Fibroblast of skin of left quadriceps (primary cell): ENCODE results near the gene PRKCQ.
"Not testable (repeated sequence)": the region's sequence is repeated elsewhere in the genome, so short reads cannot be mapped to it uniquely, and the experiment has no call there.

Experiments
- DNase-seq, 2 experiments: peaks; one replicate each; pipeline ENCODE4 v3.0.0-alpha.2; 2013; ENCODE audit warnings: low read depth in 2 of 2

PRKCQ gene

GRCh38 chr10:6455592-6455991, 124.5 kb downstream of the PRKCQ start:
- no peak for DNase-seq

DNA sequence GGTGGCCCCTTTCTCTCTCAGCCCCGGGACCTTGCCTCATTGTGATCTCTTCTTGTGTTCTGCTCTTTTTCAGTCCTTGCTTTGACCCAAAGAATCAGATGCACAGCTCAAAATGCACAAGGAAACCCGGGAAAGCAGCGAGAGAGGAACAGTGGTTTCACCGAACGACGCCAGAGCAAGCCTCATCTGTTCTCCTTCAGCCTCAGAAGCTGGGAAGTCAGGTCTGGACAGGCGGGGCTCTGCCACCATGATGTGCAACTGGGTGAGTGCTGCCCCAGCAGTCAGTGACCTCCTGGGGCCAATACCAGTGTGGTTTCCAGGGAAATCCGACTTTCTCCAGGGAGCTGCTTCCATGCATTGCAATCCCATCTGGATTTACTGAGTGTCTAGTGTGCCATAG, 133.4 kb downstream of the PRKCQ start:
- DNase-seq = no peak

- peak; percentile 1 to 3 for DNase-seq
Measured at GRCh38 chr10:6445671-6446316, 134.3 kb downstream of the PRKCQ start.

DNA sequence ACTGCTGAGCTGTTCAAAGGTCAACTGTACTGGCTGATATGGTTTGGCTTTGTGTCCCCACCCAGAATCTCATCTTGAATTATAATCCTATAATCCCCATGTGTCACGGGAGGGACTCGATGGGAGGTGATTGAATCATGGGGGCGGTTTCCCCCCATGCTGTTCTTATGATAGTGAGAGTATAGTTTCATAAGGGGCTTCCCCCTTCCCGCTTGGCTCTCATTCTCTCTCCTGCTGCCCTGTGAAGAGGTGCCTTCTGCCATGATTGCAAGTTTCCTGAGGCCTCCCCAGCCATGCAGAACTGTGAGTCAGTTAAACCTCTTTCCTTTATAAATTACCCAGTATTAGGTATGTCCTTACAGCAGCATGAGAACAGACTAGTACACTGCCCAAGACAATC, 140.2 kb downstream of the PRKCQ start:
- DNase-seq = not testable (repeated sequence)

DNA sequence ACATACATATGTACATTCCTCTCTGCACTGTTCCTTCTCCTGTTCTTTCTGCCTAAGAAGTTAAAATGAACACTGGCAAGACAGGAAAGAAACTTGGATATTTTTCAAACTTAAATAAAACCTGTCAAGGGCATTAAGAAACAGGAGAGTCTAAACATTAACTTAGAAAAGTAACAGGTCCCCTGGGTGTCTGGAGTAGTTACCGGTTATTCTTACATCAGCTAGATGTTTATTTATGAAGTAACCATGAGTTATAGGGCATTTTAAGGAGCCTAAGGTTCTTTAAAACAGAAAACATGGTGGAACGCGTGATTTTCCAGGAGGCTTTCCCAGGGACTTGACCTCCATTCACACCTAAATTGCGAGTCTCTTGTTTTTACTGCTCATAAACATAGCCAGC, 148.2 kb downstream of the PRKCQ start:
- DNase-seq = no peak

DNA sequence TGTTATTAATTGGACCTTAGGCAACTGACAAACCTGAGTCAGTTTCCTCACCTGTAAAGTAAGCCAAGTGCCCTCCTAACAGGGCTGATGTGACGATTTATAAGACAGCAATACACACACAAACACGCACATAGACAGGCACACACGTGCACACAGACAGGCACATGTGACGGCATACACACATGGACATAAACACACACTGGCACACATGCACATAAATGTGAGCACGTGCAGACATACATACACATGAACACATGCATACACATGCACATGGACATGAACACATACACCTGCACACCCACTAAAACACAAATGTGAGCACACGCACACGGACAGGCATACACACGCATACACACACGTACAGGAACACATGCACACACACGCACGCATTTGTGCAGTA, 148.9 kb downstream of the PRKCQ start:
- DNase-seq = no peak

GRCh38 chr10:6430423-6430980, 149.6 kb downstream of the PRKCQ start:
- DNase-seq = no peak

- no peak for DNase-seq
Measured at GRCh38 chr10:6427357-6427959, 152.6 kb downstream of the PRKCQ start.

GRCh38 chr10:6426317-6426716, 153.8 kb downstream of the PRKCQ start:
- DNase-seq = no peak

DNA sequence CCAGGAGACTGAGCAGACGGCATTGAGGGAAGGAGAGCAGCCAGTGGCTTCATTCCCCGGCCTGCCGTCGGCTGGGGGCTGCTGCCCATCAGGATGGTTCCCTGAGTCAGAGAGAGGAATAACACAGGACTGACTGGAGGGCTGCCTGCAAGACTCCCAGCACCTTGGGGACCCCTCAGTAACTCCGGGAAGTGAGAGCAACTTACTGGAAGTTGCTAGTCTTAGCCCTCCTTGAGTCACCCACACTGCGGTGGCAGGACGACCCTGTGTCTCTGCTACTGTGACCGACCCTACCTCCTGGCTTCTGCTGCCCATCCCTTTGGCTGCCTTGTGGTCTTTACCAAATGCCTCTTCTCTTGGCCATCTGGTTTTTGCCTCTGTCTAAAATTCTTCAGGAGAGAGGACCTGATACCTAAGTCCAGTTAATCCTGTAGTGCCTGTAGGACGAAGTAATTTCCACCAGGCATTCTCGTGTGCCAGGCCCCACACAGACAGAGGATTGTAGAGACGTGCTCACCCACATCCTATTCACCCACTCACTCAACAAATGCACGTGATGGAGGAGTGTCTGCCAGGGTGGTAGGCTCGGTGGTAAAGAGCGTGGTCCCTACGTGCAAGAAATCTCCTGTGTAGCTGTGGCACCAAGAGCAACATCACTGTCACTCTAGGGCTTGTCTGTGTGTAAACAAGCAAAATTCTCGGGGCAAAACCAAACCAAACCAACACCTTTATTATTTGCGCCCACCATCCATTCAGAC, 156.5 kb downstream of the PRKCQ start:
- DNase-seq = no peak

DNA sequence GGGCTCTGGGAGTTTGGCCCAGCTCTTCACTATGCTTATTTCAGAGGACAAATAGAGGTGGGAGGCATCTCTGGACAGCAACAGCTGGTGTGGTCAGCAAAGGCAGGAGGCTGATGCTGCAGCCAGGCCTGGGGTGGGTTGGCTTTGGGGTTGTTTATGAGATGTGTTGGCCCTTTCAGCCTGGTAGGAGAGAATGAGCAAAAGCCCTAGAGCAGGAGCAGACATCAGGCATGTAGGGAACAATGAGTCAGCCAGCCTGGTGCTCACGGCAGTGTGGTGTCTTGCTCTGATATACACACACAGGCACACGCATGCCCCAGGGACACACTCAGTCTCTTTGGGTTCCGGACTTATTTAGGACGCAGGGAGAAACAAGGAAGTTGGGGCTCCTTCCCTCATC, 157.1 kb downstream of the PRKCQ start:
- no peak for DNase-seq

DNA sequence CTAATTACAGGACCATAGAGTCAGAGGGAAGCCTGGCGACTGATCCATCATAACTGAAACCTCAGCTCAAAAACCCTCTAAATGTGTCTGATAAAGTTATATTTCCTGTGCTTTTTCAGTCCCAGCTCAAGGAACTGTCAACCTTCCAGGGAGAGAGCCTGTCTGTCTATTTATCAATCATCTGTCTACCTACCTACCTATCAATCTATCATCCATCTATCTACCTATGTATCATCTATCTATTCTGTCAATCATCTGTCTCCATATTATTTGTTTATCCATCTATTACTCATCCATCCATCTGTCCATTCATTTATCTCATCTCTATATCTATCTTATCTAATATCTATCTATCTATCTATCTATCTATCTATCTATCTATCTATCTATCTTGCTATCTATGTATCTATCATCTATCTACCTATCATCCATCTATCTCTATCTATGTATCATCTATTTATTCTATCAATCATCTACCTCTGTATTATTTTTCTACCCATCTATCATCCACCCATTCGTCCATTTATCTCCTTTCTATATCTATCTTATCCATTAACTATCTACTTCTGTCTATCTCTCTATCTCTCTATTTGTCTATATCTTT, 161.4 kb downstream of the PRKCQ start:
- DNase-seq = no peak

- no peak for DNase-seq
Measured at GRCh38 chr10:6418167-6418566, 161.9 kb downstream of the PRKCQ start.

DNA sequence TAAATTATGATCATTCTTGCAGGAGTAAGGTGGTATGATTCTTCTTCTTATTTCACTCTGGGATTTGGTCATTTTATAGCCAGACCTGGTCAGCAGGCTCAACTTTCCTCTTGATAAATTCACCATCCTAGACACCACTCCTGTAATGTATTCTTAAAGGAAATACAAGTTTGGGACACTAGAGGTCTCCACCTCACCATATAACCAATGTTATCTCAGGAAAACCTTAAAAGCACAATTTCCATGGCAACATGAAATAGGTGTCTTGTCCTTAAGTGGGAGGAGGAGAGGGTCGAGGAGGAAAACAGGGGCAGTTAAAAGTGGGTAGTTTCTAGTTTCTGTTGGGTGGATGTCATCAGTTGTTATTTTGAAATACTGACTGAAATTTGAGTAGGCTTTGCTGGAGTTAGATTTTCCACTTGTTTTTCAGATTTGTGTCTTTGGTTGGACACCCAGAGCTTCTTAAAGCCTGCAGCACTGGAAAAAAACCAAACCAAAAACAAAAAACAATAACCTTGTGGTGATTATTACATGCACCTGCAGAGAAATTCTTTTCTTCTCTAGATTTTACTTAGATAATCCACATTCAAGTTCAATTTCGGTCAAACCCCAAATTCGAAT, 163.1 kb downstream of the PRKCQ start:
- no peak for DNase-seq

- DNase-seq = no peak
Measured at GRCh38 chr10:6411436-6411835, 168.6 kb downstream of the PRKCQ start.

DNA sequence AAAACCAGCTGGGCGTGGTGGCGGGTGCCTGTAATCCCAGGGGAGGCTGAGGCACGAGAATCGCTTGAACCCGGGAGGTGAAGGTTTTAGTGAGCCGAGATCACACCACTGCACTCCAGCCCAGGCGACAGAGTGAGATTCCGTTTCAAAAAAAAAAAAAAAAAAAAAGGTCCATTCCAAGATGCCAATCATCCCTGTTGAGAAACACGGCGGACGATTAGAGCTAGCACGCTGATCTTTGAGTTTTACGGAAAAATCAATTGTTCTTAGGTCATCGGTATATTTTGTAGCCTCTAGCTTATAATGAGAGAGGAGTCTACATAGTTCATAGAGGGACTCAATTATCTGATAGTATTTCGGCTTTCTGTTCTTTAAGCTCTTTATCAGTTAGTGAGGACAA, 169.2 kb downstream of the PRKCQ start:
- DNase-seq = no peak

DNA sequence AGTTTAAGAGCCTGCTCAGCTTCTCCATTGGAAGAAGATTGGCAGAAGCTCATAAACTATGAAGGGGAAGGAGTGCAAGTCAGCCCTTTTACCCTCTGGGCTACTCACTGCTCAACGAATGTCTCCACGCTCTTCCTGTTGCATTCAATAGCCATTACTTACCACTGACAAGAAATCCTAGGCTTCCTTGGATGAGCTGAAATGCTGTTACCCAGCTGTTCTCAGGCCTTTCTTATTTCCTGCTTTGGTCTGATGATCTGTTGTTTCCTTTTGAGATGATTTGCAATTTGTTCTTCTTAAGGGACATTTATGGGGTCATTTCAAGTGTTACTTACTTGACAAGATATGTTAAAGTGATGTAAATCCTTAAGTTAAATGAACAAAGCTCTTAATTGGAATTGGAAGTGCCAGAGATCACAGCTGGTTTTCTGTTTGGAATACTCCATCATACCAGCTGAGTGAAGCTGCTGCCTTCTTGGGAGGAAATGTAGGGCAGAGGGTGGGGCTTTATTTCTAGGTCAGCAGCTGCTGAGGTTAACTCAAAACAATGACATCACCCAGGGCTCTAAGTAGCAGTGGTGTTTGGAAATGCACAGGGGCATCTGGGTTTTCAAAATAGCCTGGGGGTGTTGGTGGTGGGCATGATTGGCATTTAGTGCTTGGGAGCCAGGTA, 170.0 kb downstream of the PRKCQ start:
- DNase-seq = no peak

DNA sequence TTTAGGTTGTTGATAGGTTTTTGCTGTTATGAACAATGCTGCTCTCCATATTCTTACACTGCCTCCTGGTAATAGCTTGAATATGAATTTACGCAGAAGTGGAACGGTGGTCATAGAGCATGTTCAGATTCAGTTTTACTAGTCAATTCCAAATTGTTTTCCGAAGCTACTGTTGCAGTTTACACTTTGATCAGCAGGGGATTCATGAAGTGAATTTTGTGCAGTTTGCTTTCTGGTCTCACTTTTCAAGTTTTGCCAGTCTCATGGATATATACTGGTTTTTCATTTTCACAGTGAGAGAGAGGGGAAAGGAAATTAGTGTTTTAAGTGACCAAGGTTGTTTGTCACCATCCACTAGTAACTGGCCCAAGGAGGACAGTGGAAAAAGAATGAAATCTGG, 171.3 kb downstream of the PRKCQ start:
- DNase-seq = no peak

GRCh38 chr10:6407034-6407721, 172.9 kb downstream of the PRKCQ start:
- DNase-seq = no peak

DNA sequence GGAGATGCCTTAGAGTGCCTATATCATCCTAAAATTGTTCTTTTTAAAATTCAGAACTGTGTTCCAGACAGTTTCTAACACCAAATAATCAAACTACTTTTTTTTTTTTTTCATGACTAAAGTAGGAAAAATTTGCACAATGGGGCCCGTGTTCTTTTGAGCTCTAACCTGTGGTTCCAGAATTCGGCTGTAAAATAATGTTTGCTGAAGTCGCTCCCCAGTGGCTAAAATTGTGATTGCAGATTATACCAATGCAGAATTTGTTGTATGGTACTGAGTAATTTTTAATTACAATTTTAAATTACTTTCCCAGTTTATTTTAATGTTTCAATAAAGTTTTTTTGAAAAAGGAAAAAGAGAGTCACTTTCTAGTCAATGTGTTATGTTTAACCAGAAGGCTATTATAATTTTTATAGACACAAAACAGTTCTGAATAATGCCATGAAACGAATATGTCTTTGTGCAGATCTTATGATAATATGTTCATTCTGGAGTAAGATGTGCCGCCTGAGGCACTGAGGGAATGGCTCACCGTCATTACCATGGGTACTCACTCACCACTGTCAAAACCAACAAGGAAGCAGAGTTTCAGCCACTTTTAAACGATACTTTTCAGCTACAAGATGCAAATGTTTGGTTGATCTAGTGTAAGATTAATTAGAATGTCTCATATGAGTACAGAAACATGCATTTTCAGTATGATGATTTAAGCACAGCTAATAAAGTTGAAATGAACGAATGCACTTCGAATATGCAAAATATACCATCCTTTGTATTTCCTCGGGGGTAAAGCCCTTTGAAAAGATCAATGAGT, 173.6 kb downstream of the PRKCQ start:
- DNase-seq = no peak
